Middle frontal gyrus (tissue), 1 donor: ENCODE results near the gene RNASEL.
A peak's percentile ranks its signal among the peaks of the same experiment; 100 is the strongest.

Source experiments
- DNase-seq: peaks from one replicate; pipeline ENCODE4 v3.0.0-alpha.2; 2015; ENCODE audit warnings: low spot score; ENCODE audit errors: extremely low spot score

The RNASEL gene

GRCh38 chr1:182620924-182621585, 32.0 kb upstream of the RNASEL start:
- DNase-seq: no peak

- peak; percentile 56 for DNase-seq
Observed at GRCh38 chr1:182617734-182618351, 28.8 kb upstream of the RNASEL start.

GRCh38 chr1:182617014-182617429, 28.0 kb upstream of the RNASEL start:
- DNase-seq: no peak

- no peak for DNase-seq
Observed at GRCh38 chr1:182616130-182617013, 27.3 kb upstream of the RNASEL start.

GRCh38 chr1:182615468-182616129, 26.5 kb upstream of the RNASEL start:
- DNase-seq: no peak

- no peak for DNase-seq
Observed at GRCh38 chr1:182614796-182615454, 25.9 kb upstream of the RNASEL start.

GRCh38 chr1:182611787-182612186, 22.7 kb upstream of the RNASEL start:
- DNase-seq: no peak

GRCh38 chr1:182611326-182611725, 22.3 kb upstream of the RNASEL start:
- DNase-seq: no peak

- no peak for DNase-seq
Observed at GRCh38 chr1:182610606-182611194, 21.6 kb upstream of the RNASEL start.

GRCh38 chr1:182608845-182609610, 20.0 kb upstream of the RNASEL start:
- no peak for DNase-seq

- DNase-seq: no peak
Observed at GRCh38 chr1:182608236-182608635, 19.2 kb upstream of the RNASEL start.

- no peak for DNase-seq
Observed at GRCh38 chr1:182607566-182607965, 18.5 kb upstream of the RNASEL start.

- DNase-seq: peak; percentile 73
Observed at GRCh38 chr1:182604175-182605164, 15.4 kb upstream of the RNASEL start, which contains the start of gene RGS16. Gene RGS16, minus strand, starts transcription at chr1:182604389. Its CDS starts 130 bp downstream, at chr1:182604259.

GRCh38 chr1:182603646-182604174, 14.7 kb upstream of the RNASEL start:
- no peak for DNase-seq

- DNase-seq: no peak
Observed at GRCh38 chr1:182602935-182603645, 14.0 kb upstream of the RNASEL start.

- no peak for DNase-seq
Observed at GRCh38 chr1:182601913-182602312, 12.9 kb upstream of the RNASEL start.

GRCh38 chr1:182601416-182601786, 12.3 kb upstream of the RNASEL start:
- DNase-seq: peak; percentile 34
